ENCODE data around the gene ANKRD44.

- TF ChIP-seq EZH2 (IDR thresholded peaks at IDR 0.05; ENCODE audit: insufficient read depth, poor library complexity, severe bottlenecking) (no peak), EZH2phosphoT487 (IDR thresholded peaks at IDR 0.05; ENCODE audit: insufficient read depth, low read depth) (no peak)
These were observed 238.7 kb downstream of the ANKRD44 start for GRCh38 chr2:197071790-197072436.
